GM18499 (cell line): ENCODE data around the gene IQSEC1.

ENCODE experiments used
- ATAC-seq: cut with Tn5 transposase; IDR thresholded peaks from one replicate; pipeline ENCODE4 v1.9.1; 2021; ENCODE audit warnings: moderate number of reproducible peaks; ENCODE audit not compliant: insufficient read depth, unreplicated experiment

Gene IQSEC1

DNA sequence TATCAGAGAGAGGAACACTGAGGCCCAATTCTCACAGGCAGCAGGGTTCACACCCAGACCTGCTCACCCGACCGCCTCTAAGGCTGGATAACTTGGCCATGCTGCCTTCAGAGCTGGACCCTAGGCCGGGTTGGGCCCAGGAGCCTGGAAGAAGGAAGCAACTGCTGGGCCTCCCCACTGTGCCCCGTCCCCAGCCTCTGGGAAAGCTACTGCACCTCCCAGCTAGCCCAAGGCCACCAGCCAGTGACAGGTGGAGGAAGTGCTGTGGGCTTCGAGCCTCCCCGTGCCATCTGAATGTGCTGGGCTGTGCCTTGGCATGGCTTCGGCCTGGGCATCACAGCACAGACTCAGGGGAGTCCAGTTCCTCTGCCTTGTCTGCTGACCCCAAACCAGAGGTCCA lies 169.3 kb downstream of the IQSEC1 start:
- no peak for ATAC-seq

DNA sequence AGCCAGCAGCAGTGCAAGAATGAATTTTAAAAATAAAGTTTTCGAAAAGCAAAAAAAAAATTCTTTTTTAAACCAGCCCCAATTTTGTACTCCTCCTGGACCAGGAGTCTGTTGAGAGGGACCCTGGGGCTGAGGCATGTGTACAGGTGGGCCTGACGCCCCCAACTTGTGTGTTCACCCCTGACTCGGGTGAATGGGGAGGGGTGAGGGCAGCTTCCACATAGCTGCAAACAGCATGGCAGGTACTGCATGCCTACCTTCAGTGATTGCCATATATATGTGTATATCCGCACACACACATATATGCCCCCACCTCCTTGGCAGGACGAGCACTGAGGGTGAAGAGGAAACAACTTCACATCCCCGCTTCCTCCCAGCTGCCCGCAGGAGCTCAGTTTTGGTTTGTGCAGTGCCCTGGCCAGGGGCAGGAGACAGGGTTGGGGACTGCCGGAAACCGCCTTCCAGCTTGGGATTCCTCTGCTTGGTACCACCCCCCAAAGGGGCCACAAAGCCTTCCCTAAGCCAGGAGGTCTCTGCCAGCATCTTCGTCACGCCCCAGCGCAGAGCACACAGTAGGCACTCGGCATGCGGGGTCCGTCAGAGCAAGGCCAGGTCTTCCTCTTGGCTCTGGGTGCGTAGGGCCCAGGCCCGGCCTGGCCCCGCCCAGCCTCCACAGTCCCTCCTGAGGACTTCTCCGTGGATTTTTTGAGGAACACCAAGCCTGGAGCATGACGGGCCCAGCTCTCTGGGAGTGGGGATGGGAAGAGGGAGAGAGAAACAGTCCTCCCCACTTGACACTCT lies 170.0 kb downstream of the IQSEC1 start:
- ATAC-seq: no peak

DNA sequence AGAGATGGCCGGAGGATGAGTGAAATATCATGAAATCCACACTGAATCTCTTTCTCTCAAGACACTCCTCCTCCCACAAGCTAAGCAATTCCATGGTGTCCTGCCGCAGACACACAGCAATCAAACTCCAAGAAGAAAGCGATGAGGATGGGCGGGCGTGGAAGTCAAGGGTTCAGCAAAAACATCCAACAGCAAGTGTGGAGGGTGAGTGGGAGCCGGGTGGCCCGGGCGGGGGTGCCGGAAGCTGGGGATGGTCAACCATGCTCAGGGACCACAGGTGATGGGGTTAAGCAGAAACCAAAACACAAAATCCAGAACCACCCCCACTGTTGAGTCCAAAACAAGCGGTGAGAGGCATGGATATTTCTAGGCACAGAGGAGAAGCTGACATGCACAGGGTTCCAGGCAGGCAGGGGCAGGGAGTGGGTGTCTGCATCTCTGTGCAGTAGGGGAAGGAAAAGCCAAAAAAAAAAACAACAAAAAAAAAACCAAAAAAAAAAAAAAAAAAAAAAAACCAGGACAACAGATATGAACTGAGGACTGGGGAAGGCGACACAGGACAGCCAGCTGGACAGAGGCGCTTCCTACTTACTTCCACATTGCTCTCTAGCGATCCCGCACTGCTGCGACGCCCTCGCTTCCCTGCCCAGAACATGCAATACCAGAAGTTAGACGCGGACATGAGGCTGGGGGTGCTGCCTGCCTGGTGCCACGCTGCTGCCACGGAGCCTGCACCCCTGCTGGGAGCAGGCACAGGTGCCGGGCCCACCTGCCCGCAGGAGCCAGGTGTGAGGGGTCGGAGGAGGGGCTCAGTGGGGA lies 170.8 kb downstream of the IQSEC1 start:
- no peak for ATAC-seq

DNA sequence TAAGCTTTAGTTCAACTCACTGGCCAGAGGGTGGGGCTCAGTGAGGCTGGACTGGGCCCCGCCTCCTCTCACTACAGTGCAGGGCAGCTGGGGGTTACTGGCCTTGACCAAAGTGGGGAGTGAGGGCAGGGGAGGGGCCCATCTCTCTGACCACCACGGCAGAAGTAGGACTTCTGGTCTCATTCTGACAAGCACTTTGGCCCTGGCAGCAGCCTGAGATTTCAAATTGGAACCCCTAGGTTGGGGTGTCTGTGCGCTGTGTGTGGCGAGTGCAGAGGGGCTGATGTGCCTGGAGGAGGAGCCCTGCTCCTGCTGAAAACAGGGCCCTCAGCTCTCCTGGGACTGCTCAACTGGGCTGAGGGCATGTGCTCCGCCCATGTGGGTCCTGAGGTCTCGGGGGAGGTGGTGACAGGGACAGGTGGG lies 171.6 kb downstream of the IQSEC1 start:
- no peak for ATAC-seq

DNA sequence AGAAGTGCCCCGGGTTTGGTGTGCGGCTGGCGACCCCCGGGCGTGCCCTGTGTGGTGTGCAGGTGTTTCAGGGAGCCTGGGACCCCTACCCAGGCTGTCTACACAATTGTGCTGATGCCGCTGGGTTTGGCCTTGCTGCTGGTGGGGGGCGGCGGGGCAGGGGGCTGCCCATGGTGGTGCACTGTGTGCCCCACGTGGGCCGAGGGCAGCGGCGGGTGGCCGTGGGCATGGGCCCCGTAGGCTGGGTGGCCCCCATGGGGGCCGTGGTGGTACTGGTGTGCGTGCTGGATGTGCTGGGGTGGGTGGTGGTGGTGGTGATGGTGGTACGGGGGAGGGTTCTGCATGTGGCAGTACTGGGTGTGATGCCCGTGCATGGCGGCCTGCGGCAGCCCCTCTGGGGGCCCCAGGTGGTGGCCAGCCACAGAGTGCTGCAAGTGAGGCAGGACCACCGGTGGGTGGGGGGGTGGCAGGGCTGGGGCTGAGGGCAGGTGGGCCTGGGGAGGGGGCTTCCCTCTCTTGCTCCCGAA lies 172.3 kb downstream of the IQSEC1 start:
- no peak for ATAC-seq

DNA sequence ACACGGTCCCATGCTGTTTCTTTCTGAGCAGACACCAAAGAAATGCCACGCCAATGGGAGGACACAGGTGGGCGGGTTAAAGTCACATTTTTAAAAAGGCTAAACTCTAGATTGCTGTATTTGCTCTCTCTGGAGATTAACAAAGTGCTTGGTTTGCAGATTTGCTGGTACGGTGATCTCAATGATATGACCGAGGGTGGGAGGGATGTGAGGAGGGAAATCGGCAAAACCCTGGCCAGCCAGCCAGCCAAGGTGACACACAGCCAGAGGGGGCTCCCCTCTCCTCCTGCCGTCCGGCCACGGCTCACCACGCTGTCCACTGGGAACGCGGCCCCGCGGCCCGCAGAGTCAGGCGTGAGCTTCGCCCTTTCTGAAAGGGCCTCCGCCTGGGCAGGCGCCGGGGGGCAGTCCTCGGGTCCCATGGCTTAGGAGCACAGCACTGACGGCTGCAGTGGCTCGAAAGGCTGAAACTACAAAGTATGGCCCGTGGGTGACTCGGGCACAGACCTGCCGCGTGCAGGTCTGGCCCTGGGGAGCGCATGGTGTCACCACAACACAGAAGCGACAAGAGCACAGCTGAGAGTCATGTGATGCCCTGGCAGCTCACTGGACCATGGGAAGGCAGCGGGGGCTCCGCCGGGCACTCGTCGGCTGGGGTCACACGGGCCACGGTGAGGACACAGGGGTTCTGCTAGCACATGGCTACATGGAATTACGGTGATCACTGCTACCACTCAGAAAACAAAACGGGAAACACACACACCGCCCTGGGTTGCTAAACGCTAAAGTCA lies 174.1 kb downstream of the IQSEC1 start:
- ATAC-seq: no peak

DNA sequence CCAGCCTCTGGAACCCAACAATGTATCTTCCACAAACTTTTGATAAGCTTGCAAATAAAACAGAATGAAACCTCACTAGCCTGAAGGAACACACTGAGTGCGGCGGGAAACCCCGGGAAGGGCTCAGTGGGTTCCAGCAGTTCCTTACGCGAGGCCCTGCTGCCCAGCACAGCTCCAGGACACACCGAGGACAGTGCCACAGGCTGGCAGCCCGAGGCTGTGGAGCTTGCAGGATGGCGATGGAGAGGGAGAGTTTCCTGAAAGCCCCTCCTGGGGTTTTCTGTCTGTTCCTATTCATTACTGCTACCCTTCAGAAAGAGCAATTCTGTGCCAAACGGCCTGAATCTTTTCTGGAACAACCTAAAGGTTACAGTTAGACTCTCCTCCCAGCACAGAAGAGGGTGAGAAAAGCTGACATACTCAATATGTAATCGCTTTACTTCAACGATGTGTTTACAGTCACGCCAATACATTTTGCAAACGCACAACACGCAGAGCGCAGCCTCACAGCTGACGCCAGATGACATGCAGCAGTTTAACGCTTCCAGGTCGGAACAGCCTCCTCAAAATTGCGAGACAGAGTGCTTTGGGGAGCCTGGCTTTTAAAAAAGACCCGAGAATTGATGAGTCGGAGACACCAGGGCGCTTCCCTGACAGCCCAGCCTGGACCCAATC lies 174.8 kb downstream of the IQSEC1 start:
- ATAC-seq: no peak

DNA sequence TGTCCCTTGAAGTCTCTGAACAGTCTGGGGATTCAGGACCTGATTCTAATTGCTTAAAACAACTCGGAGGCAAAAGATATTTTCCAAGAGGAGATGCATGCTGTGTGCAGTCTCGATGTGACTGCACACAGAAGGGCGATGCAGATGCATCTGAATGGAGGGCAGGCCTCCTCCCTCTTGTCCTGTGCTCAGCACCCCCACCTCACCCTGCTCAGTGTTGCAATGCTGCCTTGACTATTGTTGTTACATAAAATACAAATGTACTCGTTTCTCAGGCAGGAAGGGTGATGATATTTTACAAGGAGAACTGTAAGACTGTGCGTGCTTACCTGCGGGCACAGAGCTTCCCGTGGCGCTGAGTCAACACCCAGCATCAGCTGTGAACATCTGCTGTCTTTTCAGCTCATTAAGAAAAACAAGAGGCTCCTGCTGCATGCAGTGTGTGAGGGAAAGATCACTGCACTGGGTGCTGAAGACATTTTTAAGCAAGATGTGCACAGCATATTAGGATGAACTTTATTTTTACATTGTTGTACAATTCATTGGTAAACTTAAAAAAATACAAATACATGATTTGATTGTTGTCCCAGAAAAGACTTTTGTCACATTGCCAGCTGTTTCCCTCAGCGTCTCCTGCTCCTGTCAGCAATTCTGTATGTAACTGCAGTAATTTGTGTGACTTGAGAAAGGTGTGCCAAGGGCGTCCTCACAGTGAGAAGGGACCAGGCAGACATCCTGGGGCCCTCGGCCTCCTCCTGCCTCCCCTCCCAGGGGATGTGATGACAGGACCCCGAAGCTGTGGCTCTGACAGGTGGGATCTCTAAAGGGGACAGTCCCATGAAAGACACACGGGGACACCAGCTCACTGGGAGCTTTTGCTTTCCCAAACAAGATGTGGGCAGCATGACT lies 175.6 kb downstream of the IQSEC1 start:
- ATAC-seq: no peak

DNA sequence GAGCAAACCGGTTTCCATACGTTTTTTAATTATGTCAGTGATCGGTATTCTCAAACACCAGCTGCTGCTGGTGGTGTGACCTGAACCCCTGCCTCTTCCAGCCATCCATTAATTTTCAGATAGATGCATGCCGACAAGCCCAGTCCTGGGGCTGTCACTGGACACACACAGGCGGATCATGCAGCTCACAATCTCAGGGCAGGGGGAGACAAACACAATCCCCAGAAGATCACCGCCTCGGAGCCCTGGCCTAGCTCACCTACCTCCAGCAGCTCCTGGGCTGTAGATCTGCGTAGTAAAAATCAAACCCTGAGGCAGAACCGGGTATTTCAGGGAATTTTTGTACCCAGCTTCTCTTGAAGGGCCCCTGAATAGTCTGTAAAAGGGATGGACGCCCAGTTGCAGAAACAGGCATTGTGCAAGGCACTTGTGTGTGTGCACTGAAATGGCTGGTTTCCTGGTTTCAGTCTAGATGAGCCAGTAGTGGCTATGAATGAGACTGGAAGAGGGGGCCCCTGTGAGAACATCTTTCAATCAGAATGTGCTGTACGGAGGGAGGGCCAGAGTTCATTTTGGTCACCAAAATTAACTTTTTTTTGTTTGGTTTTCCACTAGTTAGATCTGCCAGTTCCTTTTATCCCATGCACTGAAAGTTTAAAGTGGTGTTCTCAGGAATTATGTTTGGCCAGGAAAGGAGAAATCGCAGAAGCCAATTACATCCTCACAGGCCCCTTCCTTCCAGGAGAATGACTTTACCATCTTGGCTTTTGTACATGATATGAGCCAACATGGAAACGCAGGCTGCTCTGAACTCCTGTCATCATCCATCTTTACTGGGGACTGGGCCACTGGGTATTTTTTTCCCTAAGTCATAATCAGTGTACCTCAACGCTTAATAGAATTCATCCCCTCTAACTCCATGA lies 176.9 kb downstream of the IQSEC1 start:
- ATAC-seq: no peak

DNA sequence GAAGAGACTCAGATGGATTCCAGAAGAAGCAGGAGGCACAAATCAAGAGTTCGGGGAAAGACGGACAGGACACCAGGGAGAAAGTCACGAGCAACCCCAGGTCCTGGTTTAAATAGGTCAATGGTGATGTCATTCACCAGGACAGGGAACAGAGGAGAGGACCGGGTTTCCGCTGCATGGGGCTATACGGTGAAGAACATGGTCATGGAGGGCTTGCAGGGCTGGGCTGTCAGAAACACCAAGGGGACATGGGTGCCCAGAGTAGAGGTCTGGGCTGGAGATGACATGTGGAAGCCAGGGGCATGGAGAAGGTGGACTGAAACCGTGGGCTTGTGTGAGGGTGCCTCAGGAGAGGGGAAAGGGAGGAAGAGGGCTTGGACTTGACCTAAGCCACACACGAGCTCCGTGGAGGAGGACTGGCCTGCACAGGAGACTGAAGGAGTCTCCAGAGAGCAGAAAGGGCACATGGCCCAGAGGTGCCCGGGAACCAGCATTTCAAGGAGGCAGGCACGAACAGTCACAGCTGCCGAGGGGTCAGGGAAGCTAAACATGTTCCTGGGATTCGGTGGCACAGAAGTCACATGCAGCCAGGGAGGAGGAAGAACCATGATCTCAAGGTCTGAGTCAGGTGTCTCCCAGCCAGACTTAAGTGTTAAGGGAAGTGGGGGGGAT lies 177.7 kb downstream of the IQSEC1 start:
- ATAC-seq: no peak

DNA sequence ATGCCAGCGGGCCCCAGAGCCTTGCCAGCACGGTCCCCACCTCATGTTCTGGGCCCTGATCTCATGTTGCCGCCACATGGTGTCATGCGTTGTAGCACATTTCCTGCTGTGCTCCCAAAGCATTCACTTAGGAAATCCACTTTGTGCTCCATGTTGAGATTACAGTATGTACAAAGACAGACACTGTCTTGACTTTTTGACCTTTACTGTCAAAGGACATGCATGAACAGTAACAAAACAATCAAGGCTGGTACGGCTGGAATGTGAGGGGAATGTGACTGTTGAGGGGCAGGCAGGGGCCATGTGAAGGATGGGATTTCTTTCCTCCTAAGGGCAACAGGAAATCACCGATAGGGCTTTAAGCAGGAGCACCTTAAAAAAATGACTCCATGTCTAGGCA lies 178.6 kb downstream of the IQSEC1 start:
- no peak for ATAC-seq

DNA sequence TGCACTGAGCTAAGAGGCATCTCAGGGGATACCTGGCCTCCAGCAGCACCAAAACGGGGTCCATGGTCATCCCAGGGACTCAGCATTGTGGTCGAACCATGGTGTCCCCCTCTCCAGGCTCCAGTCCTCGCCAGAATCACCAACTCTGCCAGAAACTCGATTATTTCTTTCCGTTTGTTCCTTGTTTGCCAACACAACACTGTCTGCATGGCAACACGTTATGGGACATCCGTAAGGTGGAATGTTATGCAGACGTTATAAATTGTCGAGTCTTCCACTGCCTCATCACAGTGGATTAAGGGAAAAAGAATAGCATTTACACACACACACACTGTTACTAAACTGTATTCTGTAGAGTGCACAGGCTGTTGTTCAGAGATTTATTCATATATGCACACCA lies 179.4 kb downstream of the IQSEC1 start:
- ATAC-seq: no peak

DNA sequence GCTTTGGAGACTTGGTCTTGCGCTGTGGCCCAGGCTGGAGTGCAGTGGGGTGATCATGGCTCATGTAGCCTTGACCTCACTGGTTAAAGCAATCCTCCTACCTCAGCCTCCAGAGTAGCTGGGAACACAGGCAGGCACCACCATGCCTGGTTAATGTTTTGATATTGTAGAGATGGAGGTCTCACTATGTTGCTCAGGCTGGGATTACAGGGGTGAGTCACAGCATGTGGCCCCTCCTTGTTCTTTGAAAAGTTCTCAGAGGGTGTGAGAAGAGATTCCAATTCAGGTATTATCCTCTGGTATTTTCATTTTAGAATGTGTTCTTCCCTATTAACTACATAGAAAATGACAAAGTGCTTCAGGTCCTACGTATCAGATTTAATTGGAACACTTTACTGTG lies 180.0 kb downstream of the IQSEC1 start:
- no peak for ATAC-seq

DNA sequence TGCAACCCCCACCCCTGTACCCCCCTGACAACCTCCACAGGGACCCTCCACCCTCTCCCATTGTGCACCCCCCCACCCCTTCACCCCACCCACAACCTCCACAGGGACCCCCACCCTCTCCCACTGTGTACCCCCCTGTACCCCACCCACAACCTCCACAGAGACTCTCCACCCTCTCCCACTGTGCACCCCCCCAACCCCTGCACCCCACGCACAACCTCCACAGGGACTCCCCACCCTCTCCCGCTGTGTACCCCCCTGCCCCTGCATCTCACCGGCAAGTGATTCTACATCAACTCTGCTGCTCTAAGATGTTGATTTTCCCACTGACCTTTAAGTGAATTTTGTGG lies 180.4 kb downstream of the IQSEC1 start:
- ATAC-seq: no peak

DNA sequence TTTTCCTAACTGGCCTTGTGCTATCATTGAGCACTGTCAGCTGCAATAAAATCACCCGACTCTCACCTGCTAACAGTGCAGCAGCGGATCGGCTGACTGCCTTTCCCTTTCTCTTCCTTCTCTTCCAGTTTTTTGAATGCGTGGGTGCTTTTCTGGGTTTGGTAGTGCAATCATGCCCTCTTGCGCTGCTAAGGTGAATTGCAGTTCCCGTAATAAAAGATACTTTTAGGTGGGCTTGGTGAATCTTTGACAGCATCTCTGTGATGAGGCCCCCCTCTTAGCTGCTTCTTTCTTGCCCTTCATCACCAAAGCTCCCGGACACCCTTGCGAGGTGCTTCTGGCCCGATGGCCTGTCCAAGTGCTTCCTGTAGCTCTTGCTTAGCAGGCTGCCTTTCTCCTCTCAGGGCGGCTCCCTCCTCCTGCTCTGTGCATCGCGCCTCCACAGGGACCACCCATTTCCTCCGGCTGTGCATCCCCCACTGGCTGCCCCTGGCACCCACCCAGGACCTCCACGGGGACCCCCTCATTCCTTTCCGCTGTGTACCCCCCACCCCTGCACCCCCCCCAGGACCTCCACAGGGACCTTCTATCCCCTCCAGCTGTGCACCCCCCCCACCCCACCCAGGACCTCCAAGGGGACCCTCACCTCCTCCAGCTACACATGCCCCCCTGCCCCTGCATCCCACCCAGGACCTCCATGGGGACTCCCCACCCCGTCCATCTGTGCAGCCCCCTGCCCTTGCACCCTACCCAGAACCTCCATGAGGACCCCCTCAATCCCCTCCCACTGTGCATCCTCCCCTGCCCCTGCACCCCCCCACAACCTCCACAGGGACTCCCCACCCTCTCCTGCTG lies 181.0 kb downstream of the IQSEC1 start:
- no peak for ATAC-seq

DNA sequence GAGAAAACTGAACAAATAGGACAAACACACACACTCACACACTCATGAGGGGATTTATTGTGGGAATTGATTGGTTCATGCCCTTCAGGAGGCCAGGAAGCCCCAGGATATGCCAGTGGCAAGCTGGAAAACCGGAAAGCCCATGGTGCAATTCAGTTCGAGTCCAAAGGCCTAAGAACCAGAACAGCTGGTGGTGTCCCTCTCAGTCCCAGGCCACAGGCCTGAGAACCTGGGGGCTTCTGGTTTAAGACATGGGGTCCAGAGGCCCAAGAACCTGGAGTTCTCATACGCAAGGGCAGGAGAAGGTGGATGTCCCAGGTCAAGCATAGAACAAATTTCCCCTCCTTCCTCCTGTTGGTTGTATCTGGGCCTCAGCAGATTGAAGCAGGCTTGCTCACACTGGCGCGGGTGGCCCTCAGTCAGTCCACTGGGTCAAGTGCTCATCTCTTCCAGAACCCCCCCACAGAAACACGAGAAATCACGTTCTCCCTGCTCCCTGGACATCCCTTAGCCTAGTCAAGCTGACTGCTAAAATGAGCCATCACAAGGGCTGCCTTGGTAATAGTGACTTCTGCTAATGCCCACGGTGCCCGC lies 181.7 kb downstream of the IQSEC1 start:
- no peak for ATAC-seq
